ENCODE data around the gene BRD2.

Gene BRD2

DNA sequence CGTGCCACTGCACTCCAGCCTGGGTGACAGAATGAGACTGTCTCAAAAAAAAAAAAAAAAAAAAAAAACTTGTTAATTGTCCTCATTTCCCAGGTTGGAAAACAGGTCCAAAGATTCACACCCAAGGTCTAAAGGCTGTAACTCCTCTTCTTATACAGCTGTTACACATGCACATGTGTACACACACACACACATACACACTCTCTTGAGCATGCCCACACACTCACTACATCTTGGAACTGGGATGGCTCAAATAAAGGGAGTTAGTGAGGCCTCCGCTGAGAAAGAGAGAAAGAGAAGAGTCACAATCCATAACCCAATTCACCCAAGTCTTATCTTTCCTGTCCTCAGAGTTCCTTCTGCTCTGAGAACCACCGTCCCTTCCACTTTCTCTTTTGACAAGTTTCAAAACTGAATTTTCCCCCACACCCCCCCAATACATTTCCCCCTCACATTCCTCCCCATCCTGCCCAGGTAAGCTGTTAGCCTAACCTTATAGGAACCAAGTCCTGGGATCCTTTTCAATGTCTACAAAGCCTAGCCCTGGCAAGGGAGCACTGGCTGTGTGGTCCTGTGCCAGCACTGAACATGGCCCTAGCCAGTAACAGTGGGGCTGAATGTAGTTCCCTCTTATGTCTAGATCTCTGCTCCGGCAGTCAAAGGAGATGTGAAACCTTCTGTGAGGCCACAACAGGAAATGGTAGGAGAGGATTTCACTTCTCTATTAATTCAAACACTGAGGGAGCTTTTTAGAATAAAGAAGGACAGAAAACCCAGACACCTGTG is 24.3 kb upstream of the BRD2 start:
- Histone ChIP-seq H4K20me1 (ENCODE audit: insufficient read depth, low read length) (no peaks in the 10 kb centered on the region), H3K9me2 (replicated peaks; ENCODE audit: insufficient read depth, low read length) (no peaks in the 10 kb centered on the region), H3K27me3 (replicated peaks; ENCODE audit: insufficient read depth, low read length) (0 out of 2 replicates have a peak, but pooled peaks cover 2% of the 10 kb centered on the region), H3K4me1 (ENCODE audit: low read length) (peaks cover 37% of the 10 kb centered on the region), H2AFZ (ENCODE audit: low read length) (no peak overlapping the region), H3K36me3 (replicated peaks; ENCODE audit: insufficient read depth, low read length) (no peaks in the 10 kb centered on the region), H3K4me3 (ENCODE audit: low read length) (peak overlapping the region; percentile 54), H3K79me2 (ENCODE audit: low read length) (no peaks in the 10 kb centered on the region), H3K9ac (ENCODE audit: low read length) (peak overlapping the region; percentile 24; the same call in 1 of the 2 replicates), H3K9me3 (replicated peaks; ENCODE audit: insufficient read depth, low read length) (no peaks in the 10 kb centered on the region), H3K4me2 (ENCODE audit: low read depth, low read length) (peak overlapping the region; percentile 92), H3K27ac (ENCODE audit: low read length) (peak overlapping the region; percentile 65), H3F3A (ENCODE audit: insufficient read depth, low read length) (peaks cover 26% of the 10 kb centered on the region)
- DNase-seq: peak; percentile 80
- TF ChIP-seq EZH2phosphoT487 (IDR thresholded peaks at IDR 0.05; ENCODE audit: low read length) (no peak), EZH2 (optimal IDR thresholded peaks at IDR 0.05; ENCODE audit: low read depth, low read length) (no peak)
- TF ChIP-seq, protein P1, sequence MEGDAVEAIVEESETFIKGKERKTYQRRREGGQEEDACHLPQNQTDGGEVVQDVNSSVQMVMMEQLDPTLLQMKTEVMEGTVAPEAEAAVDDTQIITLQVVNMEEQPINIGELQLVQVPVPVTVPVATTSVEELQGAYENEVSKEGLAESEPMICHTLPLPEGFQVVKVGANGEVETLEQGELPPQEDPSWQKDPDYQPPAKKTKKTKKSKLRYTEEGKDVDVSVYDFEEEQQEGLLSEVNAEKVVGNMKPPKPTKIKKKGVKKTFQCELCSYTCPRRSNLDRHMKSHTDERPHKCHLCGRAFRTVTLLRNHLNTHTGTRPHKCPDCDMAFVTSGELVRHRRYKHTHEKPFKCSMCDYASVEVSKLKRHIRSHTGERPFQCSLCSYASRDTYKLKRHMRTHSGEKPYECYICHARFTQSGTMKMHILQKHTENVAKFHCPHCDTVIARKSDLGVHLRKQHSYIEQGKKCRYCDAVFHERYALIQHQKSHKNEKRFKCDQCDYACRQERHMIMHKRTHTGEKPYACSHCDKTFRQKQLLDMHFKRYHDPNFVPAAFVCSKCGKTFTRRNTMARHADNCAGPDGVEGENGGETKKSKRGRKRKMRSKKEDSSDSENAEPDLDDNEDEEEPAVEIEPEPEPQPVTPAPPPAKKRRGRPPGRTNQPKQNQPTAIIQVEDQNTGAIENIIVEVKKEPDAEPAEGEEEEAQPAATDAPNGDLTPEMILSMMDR (IDR thresholded peaks at IDR 0.05; ENCODE audit: low read length): no peak

DNA sequence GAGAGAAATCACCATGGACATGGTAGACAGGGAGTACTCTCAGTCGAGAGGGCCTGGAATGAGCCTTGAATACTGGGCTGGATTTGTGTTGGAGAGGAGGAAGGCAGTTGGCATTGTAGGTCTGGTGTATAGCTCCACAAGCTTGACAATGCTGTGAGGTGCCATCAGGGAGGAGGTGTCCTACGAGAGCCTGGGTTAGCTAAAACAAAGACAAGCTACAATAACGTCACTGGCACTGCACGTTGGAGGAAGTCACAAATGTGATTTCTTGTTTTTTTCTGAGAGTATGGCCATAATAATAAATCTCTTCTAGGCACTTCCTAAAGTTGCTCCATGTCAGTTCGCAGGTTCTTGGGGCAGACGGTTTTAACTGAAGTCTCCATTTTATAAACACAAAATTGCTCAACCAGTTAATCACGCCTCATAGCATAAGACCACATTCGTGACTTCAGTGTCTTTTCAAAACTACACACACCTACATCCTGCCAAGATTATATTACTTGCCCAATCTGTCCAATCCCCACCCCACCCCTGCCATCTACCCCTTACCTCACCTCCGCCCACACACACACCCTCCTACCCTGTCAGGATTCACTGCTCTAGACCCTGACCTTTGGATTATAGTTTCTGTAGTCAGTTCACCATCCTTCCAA is 23.2 kb upstream of the BRD2 start:
- Histone ChIP-seq H2AFZ (ENCODE audit: low read length) (no peak overlapping the region), H3K9ac (ENCODE audit: low read length) (no peak overlapping the region), H3K79me2 (ENCODE audit: low read length) (no peaks in the 10 kb centered on the region), H4K20me1 (ENCODE audit: insufficient read depth, low read length) (no peaks in the 10 kb centered on the region), H3K27me3 (replicated peaks; ENCODE audit: insufficient read depth, low read length) (0 out of 2 replicates have a peak, but pooled peaks cover 2% of the 10 kb centered on the region), H3K4me3 (ENCODE audit: low read length) (no peak overlapping the region), H3F3A (ENCODE audit: insufficient read depth, low read length) (peaks cover 26% of the 10 kb centered on the region), H3K4me2 (ENCODE audit: low read depth, low read length) (peak overlapping the region; percentile 92; the same call in 1 of the 2 replicates), H3K27ac (ENCODE audit: low read length) (peak overlapping the region; percentile 65; the same call in 1 of the 2 replicates), H3K4me1 (ENCODE audit: low read length) (peaks cover 37% of the 10 kb centered on the region), H3K9me2 (replicated peaks; ENCODE audit: insufficient read depth, low read length) (no peaks in the 10 kb centered on the region), H3K36me3 (replicated peaks; ENCODE audit: insufficient read depth, low read length) (no peaks in the 10 kb centered on the region), H3K9me3 (replicated peaks; ENCODE audit: insufficient read depth, low read length) (no peaks in the 10 kb centered on the region)
- TF ChIP-seq EZH2phosphoT487 (IDR thresholded peaks at IDR 0.05; ENCODE audit: low read length) (no peak), EZH2 (optimal IDR thresholded peaks at IDR 0.05; ENCODE audit: low read depth, low read length) (no peak)
- TF ChIP-seq, protein P1 (IDR thresholded peaks at IDR 0.05; ENCODE audit: low read length): no peak
- no peak for DNase-seq

DNA sequence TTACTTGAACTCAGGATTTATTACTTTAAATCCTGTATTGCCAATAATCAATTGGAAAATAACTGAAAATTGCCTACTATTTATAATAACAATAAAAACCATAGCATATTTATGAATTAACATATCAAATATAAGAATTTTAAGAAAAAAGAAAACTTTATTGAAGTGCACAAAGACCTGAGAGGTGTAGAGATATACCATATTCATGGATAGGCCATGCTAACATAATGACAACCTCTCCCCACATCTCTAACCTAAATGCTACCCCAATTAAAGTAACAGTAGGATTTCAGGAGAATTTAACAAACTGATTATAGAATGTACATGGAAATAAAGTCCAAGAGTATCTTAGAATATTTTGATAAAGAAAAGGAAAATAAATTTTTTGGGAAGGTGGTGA is 22.4 kb upstream of the BRD2 start:
- H3K27ac ChIP-seq (ENCODE audit: low read length): no peak overlapping the region
- no peaks in the 10 kb centered on the region for H3K9me2 ChIP-seq (replicated peaks; ENCODE audit: insufficient read depth, low read length)
- H3K36me3 ChIP-seq (replicated peaks; ENCODE audit: insufficient read depth, low read length): no peaks in the 10 kb centered on the region
- TF ChIP-seq EZH2 (optimal IDR thresholded peaks at IDR 0.05; ENCODE audit: low read depth, low read length): no peak
- TF ChIP-seq, protein P1 (IDR thresholded peaks at IDR 0.05; ENCODE audit: low read length): no peak
- no peak for TF ChIP-seq EZH2phosphoT487 (IDR thresholded peaks at IDR 0.05; ENCODE audit: low read length)
- no peak overlapping the region for H3K4me2 ChIP-seq (ENCODE audit: low read depth, low read length)
- no peak overlapping the region for H3K4me3 ChIP-seq (ENCODE audit: low read length)
- H3K9ac ChIP-seq (ENCODE audit: low read length): no peak overlapping the region
- H3K27me3 ChIP-seq (replicated peaks; ENCODE audit: insufficient read depth, low read length): 0 out of 2 replicates have a peak, but pooled peaks cover 2% of the 10 kb centered on the region
- DNase-seq: no peak
- H3K79me2 ChIP-seq (ENCODE audit: low read length): no peaks in the 10 kb centered on the region
- H3F3A ChIP-seq (ENCODE audit: insufficient read depth, low read length): peaks cover 26% of the 10 kb centered on the region
- no peak overlapping the region for H2AFZ ChIP-seq (ENCODE audit: low read length)
- no peaks in the 10 kb centered on the region for H4K20me1 ChIP-seq (ENCODE audit: insufficient read depth, low read length)
- H3K4me1 ChIP-seq (ENCODE audit: low read length): peaks cover 30% of the 10 kb centered on the region
- H3K9me3 ChIP-seq (replicated peaks; ENCODE audit: insufficient read depth, low read length): no peaks in the 10 kb centered on the region
